Tibial artery (tissue), 4 donors: ENCODE data around the gene TBK1.
"Not testable (repeated sequence)": the region's sequence is repeated elsewhere in the genome, so short reads cannot be mapped to it uniquely, and the experiment has no call there.

Experiments
- DNase-seq, 2 donors: peaks; one replicate each; pipeline ENCODE4 v3.0.0-alpha.2; 2019
- H3K27ac ChIP-seq, 2 donors: fragments of 200-600 bp; sonication (generic) in 1 of 2; 1 replicate in 1 of 2; 2 replicates in 1 of 2; pipeline ENCODE4 v1.5.1; 2018 to 2019; ENCODE audit warnings: mild to moderate bottlenecking in 1 of 2
- H3K27me3 ChIP-seq, 2 donors: fragments of 200-600 bp; sonication (generic) in 1 of 2; one replicate each; pipeline versions ENCODE4 v1.5.1 to v1.6.0; 2016 to 2019
- H3K36me3 ChIP-seq, 3 donors: fragments of 200-600 bp; sonication (generic) in 2 of 3; one replicate each; pipeline ENCODE4 v1.5.1; 2016 to 2019; ENCODE audit warnings: mild to moderate bottlenecking in 2 of 3
- H3K4me1 ChIP-seq, 4 donors: fragments of 200-600 bp; sonication (generic) in 2 of 4; 1 replicate in 3 of 4; 2 replicates in 1 of 4; pipeline ENCODE4 v1.5.1; 2016 to 2019
- H3K4me3 ChIP-seq, 2 donors: fragments of 200-600 bp; sonication (generic) in 1 of 2; 1 replicate in 1 of 2; 2 replicates in 1 of 2; pipeline ENCODE4 v1.5.1; 2018 to 2019; ENCODE audit warnings: mild to moderate bottlenecking in 2 of 2
- H3K9me3 ChIP-seq, 3 donors: fragments of 200-600 bp; sonication (generic) in 1 of 3; one replicate each; pipeline ENCODE4 v1.5.1; 2016 to 2019
- CTCF ChIP-seq, 2 experiments: fragments of 200-600 bp in 1 of 2; fragments of 450-650 bp in 1 of 2; IDR thresholded peaks; one replicate each; pipeline ENCODE4 v1.5.1; 2017 to 2019; ENCODE audit warnings: antibody characterized with exemption in 2 of 2, mild to moderate bottlenecking in 1 of 2, moderate library complexity in 1 of 2
- intact Hi-C: fragments of 100-400 bp; cut with DNase I; formaldehyde crosslinking; loops from one replicate; pipeline ENCODE4 v1.15.0; 2023; ENCODE audit warnings: low total_unique reads

The TBK1 gene

GRCh38 chr12:64522807-64523206, 70.9 kb downstream of the TBK1 start:
- no peak overlapping the region for H3K4me3 ChIP-seq
- no peak for TF ChIP-seq CTCF (IDR thresholded peaks at IDR 0.05)
- intact Hi-C loops: no loop called here
- no peaks in the 10 kb centered on the region for H3K9me3 ChIP-seq
- no peak overlapping the region for H3K27ac ChIP-seq
- no peaks in the 10 kb centered on the region for H3K4me1 ChIP-seq
- no peaks in the 10 kb centered on the region for H3K27me3 ChIP-seq
- DNase-seq: no peak
- H3K36me3 ChIP-seq: no peaks in the 10 kb centered on the region

GRCh38 chr12:64523565-64524444, 71.9 kb downstream of the TBK1 start:
- DNase-seq, H3K4me1 ChIP-seq, intact Hi-C loops, H3K36me3 ChIP-seq, H3K4me3 ChIP-seq, H3K9me3 ChIP-seq, H3K27ac ChIP-seq, H3K27me3 ChIP-seq: not testable (repeated sequence)

GRCh38 chr12:64525461-64526160, 73.7 kb downstream of the TBK1 start:
- Histone ChIP-seq H3K4me1 (no peaks in the 10 kb centered on the region), H3K9me3 (no peaks in the 10 kb centered on the region), H3K4me3 (no peak overlapping the region), H3K36me3 (no peaks in the 10 kb centered on the region), H3K27me3 (no peaks in the 10 kb centered on the region), H3K27ac (no peak overlapping the region)
- no peak for TF ChIP-seq CTCF (IDR thresholded peaks at IDR 0.05)
- intact Hi-C loops: no loop called here
- no peak for DNase-seq

- Histone ChIP-seq H3K27me3 (no peaks in the 10 kb centered on the region), H3K4me3 (no peak overlapping the region), H3K36me3 (no peaks in the 10 kb centered on the region), H3K27ac (no peak overlapping the region), H3K9me3 (no peaks in the 10 kb centered on the region), H3K4me1 (no peaks in the 10 kb centered on the region)
- DNase-seq: no peak
- intact Hi-C loops: no loop called here
- no peak for TF ChIP-seq CTCF (IDR thresholded peaks at IDR 0.05)
Measured at GRCh38 chr12:64526859-64527258, 74.9 kb downstream of the TBK1 start.

GRCh38 chr12:64528616-64529015, 76.7 kb downstream of the TBK1 start:
- intact Hi-C loops: no loop called here
- Histone ChIP-seq H3K27me3 (no peaks in the 10 kb centered on the region), H3K9me3 (no peaks in the 10 kb centered on the region), H3K36me3 (no peaks in the 10 kb centered on the region), H3K27ac (no peak overlapping the region), H3K4me3 (no peak overlapping the region), H3K4me1 (no peaks in the 10 kb centered on the region)
- TF ChIP-seq CTCF (IDR thresholded peaks at IDR 0.05): no peak
- DNase-seq: no peak

- intact Hi-C loops: no loop called here
- no peaks in the 10 kb centered on the region for H3K4me1 ChIP-seq
Measured at GRCh38 chr12:64530566-64530965, 78.6 kb downstream of the TBK1 start.

More at GRCh38 chr12:64530566-64530965, 78.6 kb downstream of the TBK1 start:
- Histone ChIP-seq H3K27me3 (no peaks in the 10 kb centered on the region), H3K9me3 (no peaks in the 10 kb centered on the region), H3K4me3 (no peak overlapping the region), H3K36me3 (no peaks in the 10 kb centered on the region), H3K27ac (no peak overlapping the region)
- TF ChIP-seq CTCF (IDR thresholded peaks at IDR 0.05): no peak
- DNase-seq: no peak
